ENCODE measurements around the gene ZNF397. TPM values are rescaled to one million over a fixed set of nuclear protein-coding genes. Genes with fewer than 3 reads are reported as not detected.

Gene ZNF397
- polyA plus RNA-seq, 1 experiment, result 3.7 TPM

DNA sequence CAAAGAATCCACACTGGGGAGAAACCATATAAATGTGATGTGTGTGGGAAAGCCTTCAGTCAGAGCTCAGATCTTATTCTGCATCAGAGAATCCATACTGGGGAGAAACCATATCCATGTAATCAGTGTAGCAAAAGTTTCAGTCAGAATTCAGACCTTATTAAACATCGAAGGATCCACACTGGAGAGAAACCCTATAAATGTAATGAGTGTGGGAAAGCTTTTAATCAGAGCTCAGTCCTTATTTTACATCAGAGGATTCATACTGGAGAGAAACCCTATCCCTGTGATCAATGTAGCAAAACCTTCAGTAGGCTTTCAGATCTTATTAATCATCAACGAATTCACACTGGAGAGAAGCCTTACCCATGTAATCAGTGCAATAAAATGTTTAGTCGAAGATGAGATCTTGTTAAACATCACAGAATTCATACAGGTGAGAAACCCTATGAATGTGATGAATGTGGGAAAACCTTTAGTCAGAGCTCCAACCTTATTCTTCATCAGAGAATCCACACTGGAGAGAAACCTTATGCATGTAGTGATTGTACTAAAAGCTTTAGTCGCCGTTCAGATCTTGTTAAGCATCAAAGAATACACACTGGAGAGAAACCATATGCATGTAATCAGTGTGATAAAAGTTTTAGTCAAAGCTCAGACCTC lies 65.9 kb downstream of the ZNF397 start:
- DNase-seq (ENCODE audit: low read depth), result no peak
- ChIA-PET CTCF (interaction anchor here (0.7 kb wide), 1 partner anchor 328 kb away, joined by 3 read pairs; no protein-coding TSS in a partner anchor), POLR2A (no interaction called here)
- Histone ChIP-seq H3K36me3 (ENCODE audit: control insufficient read depth, insufficient read depth, low read length) (peaks cover 2% of the 10 kb centered on the region), H3K4me3 (ENCODE audit: low read depth, low read length) (no peak overlapping the region), H3K27me3 (ENCODE audit: control insufficient read depth, insufficient read depth, low read length) (no peaks in the 10 kb centered on the region)
- TF ChIP-seq, protein P1, sequence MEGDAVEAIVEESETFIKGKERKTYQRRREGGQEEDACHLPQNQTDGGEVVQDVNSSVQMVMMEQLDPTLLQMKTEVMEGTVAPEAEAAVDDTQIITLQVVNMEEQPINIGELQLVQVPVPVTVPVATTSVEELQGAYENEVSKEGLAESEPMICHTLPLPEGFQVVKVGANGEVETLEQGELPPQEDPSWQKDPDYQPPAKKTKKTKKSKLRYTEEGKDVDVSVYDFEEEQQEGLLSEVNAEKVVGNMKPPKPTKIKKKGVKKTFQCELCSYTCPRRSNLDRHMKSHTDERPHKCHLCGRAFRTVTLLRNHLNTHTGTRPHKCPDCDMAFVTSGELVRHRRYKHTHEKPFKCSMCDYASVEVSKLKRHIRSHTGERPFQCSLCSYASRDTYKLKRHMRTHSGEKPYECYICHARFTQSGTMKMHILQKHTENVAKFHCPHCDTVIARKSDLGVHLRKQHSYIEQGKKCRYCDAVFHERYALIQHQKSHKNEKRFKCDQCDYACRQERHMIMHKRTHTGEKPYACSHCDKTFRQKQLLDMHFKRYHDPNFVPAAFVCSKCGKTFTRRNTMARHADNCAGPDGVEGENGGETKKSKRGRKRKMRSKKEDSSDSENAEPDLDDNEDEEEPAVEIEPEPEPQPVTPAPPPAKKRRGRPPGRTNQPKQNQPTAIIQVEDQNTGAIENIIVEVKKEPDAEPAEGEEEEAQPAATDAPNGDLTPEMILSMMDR (IDR thresholded peaks at IDR 0.05; ENCODE audit: insufficient read depth, low read depth, low read length), result no peak

Other genes with a start within 250 kb of the ZNF397 start
- 23.8 and 24.1 TPM in 2 replicates for gene MAPRE2, start 199.6 kb upstream of the ZNF397 start, polyA plus RNA-seq (2011; rRNA removed)
- gene ZSCAN30, start 49.2 kb downstream of the ZNF397 start, polyA plus RNA-seq (2011; rRNA removed), result 7.0 and 7.5 TPM in 2 replicates
- 14.9 and 17.3 TPM in 2 replicates for gene ZNF24, start 103.4 kb downstream of the ZNF397 start, polyA plus RNA-seq (2011; rRNA removed)
- gene ZNF396, start 136.3 kb downstream of the ZNF397 start, polyA plus RNA-seq (2011; rRNA removed), result 0.60 and 0.86 TPM in 2 replicates